WTC11 (cell line): ENCODE results near the gene DACH2. TPM values are rescaled to one million over a fixed set of nuclear protein-coding genes. Genes with fewer than 3 reads are reported as not detected.
A peak's percentile ranks its signal among the peaks of the same experiment; 100 is the strongest.

Experiments used
- ATAC-seq: fragments of 200-7000 bp; cut with Tn5 transposase; 2 replicates; pipeline ENCODE4 v1.10.0; 2021; ENCODE audit warnings: mild to moderate bottlenecking, moderate library complexity
- CTCF ChIA-PET: fragments of 300-600 bp; sonication (Branson Sonifier 250); formaldehyde crosslinking; loops from one replicate; lab custom pipeline; 2021; ENCODE audit warnings: antibody characterized with exemption; lab: Charles Lee
- POLR2A ChIA-PET: fragments of 350-600 bp; sonication (Branson Sonifier 250); formaldehyde crosslinking; loops from one replicate; lab custom pipeline; 2021; ENCODE audit warnings: antibody characterized with exemption; lab: Charles Lee
- DNase-seq: peaks from one replicate; pipeline ENCODE4 v3.0.0; 2021; ENCODE audit warnings: low spot score
- H3K27ac Mint-ChIP-seq: 2 replicates; pipeline ENCODE4 v1.8.0; 2021; ENCODE audit warnings: mixed read lengths
- H3K27me3 Mint-ChIP-seq: 2 replicates; pipeline ENCODE4 v1.8.0; 2021; ENCODE audit warnings: low read depth, mild to moderate bottlenecking, moderate library complexity, mixed read lengths
- H3K36me3 Mint-ChIP-seq: 2 replicates; pipeline ENCODE4 v1.8.0; 2021; ENCODE audit warnings: mixed read lengths
- H3K4me1 Mint-ChIP-seq: 2 replicates; pipeline ENCODE4 v1.8.0; 2022; ENCODE audit warnings: mixed read lengths
- H3K4me3 Mint-ChIP-seq: 2 replicates; pipeline ENCODE4 v1.8.0; 2021; ENCODE audit warnings: mild to moderate bottlenecking, moderate library complexity, mixed read lengths
- H3K9me3 Mint-ChIP-seq: 2 replicates; pipeline ENCODE4 v1.8.0; 2021; ENCODE audit warnings: mixed read lengths
- GRHL2 ChIP-seq: fragments of 250-450 bp; sonication (Bioruptor Pico); IDR thresholded peaks from 2 replicates; pipeline ENCODE4 v1.8.0; 2022; ENCODE audit warnings: mild to moderate bottlenecking, moderate library complexity; ENCODE audit not compliant: insufficient replicate concordance, severe bottlenecking
- GTF2I ChIP-seq: fragments of 250-450 bp; sonication (Bioruptor Pico); conservative IDR thresholded peaks from 2 replicates; pipeline ENCODE4 v1.4.0; 2021; ENCODE audit warnings: mild to moderate bottlenecking
- MYBL2 ChIP-seq: sonication (generic); formaldehyde crosslinking; IDR thresholded peaks from 2 replicates; pipeline ENCODE4 v1.8.1; 2023; ENCODE audit warnings: mild to moderate bottlenecking, moderate library complexity, missing genetic modification reagents
- NFATC4 ChIP-seq: fragments of 250-450 bp; sonication (Bioruptor Pico); IDR thresholded peaks from 2 replicates; pipeline ENCODE4 v1.9.0; 2021; ENCODE audit warnings: mild to moderate bottlenecking
- NFE2L1 ChIP-seq: sonication (generic); formaldehyde crosslinking; IDR thresholded peaks from 2 replicates; pipeline ENCODE4 v1.8.1; 2023; ENCODE audit warnings: missing genetic modification reagents
- NR3C1 ChIP-seq: sonication (generic); formaldehyde crosslinking; conservative IDR thresholded peaks from 2 replicates; pipeline ENCODE4 v1.8.1; 2023; ENCODE audit warnings: low read depth, mild to moderate bottlenecking, missing genetic modification reagents
- SP1 ChIP-seq: sonication (generic); formaldehyde crosslinking; conservative IDR thresholded peaks from 2 replicates; pipeline ENCODE4 v1.8.1; 2022; ENCODE audit warnings: missing genetic modification reagents
- TEAD1 ChIP-seq: sonication (generic); formaldehyde crosslinking; IDR thresholded peaks from 2 replicates; pipeline ENCODE4 v1.8.0; 2022; ENCODE audit warnings: mild to moderate bottlenecking, missing genetic modification reagents
- ZNF416 ChIP-seq: fragments of 250-450 bp; sonication (Bioruptor Pico); IDR thresholded peaks from 2 replicates; pipeline ENCODE4 v1.9.0; 2021; ENCODE audit warnings: mild to moderate bottlenecking, inconsistent platforms
- ZNF423 ChIP-seq: fragments of 250-450 bp; sonication (Bioruptor Pico); IDR thresholded peaks from 2 replicates; pipeline ENCODE4 v2.1.2; 2022; ENCODE audit warnings: mild to moderate bottlenecking, moderate library complexity
- total RNA-seq: library from RNA; stranded (reverse); gene quantifications from 3 replicates; pipeline ENCODE4 v1.2.3, GENCODE V29; 2021
- TF ChIP-seq, protein P1 (sequence below): fragments of 200-600 bp; IDR thresholded peaks from 2 replicates; pipeline ENCODE4 v1.8.0; 2022; ENCODE audit warnings: antibody characterized with exemption
- TF ChIP-seq, protein P2 (sequence below): sonication (generic); formaldehyde crosslinking; IDR thresholded peaks from 2 replicates; pipeline ENCODE4 v1.8.0; 2022; ENCODE audit warnings: mild to moderate bottlenecking, missing genetic modification reagents
- TF ChIP-seq, protein P3 (sequence below): sonication (generic); formaldehyde crosslinking; IDR thresholded peaks from 2 replicates; pipeline ENCODE4 v1.8.0; 2023; ENCODE audit warnings: missing genetic modification reagents
- TF ChIP-seq, protein P4 (sequence below): sonication (generic); formaldehyde crosslinking; IDR thresholded peaks from 2 replicates; pipeline ENCODE4 v1.8.1; 2023; ENCODE audit warnings: mild to moderate bottlenecking, missing genetic modification reagents
- TF ChIP-seq, protein P5 (sequence below): sonication (generic); formaldehyde crosslinking; IDR thresholded peaks from 2 replicates; pipeline ENCODE4 v1.8.1; 2022; ENCODE audit warnings: low read depth, missing genetic modification reagents, borderline replicate concordance
- TF ChIP-seq, protein P6 (sequence below): fragments of 250-450 bp; sonication (Bioruptor Pico); IDR thresholded peaks from 2 replicates; pipeline ENCODE4 v1.9.0; 2021; ENCODE audit warnings: mild to moderate bottlenecking

The DACH2 gene
- total RNA-seq, 1 experiment from 2014 or later = 3.5 TPM

DNA sequence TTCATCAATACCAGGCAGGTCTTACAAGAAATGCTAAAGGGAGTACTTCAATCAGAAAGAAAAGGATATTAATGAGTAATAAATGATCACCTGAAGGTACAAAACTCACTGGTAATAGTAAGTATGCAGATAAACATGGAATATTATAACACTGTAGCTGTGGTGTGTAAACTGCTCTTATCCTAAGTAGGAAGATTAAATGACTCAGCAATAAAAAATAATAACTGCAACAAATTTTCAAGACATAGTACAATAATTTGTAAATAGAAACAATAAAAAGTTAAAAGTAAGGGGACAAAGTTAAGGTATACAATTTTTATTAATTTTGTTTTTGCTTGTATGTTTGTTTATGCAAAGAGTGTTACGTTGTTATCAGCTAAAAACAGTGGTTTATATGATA, 43.7 kb upstream of the DACH2 start (continued):
- TF ChIP-seq, protein P1, sequence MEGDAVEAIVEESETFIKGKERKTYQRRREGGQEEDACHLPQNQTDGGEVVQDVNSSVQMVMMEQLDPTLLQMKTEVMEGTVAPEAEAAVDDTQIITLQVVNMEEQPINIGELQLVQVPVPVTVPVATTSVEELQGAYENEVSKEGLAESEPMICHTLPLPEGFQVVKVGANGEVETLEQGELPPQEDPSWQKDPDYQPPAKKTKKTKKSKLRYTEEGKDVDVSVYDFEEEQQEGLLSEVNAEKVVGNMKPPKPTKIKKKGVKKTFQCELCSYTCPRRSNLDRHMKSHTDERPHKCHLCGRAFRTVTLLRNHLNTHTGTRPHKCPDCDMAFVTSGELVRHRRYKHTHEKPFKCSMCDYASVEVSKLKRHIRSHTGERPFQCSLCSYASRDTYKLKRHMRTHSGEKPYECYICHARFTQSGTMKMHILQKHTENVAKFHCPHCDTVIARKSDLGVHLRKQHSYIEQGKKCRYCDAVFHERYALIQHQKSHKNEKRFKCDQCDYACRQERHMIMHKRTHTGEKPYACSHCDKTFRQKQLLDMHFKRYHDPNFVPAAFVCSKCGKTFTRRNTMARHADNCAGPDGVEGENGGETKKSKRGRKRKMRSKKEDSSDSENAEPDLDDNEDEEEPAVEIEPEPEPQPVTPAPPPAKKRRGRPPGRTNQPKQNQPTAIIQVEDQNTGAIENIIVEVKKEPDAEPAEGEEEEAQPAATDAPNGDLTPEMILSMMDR = no peak

DNA sequence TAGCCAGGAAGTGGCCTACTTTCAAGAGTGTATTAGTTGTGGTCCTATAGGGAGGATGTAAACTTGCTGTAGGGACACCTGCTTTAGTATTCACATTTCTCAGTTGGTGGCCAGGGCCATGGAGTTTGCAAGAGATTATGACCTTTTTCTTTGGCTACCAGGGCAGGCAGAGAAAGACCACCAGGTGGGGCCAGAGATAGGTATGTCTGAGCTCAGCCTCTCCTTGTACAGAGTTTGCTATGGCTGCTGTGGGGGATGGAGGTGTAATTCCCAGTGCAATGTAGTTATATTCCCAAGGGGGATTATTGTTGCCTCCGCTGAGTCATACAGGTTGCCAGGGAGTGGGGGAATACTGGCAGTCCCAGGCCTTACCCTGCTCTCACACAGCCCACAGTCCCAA, 26.3 kb upstream of the DACH2 start:
- Mint-ChIP-seq H3K4me3 (no peak overlapping the region), H3K36me3 (peaks cover 39% of the 10 kb centered on the region), H3K27me3 (no peaks in the 10 kb centered on the region), H3K9me3 (peaks cover 47% of the 10 kb centered on the region), H3K4me1 (peaks cover 14% of the 10 kb centered on the region), H3K27ac (no peak overlapping the region)
- POLR2A ChIA-PET = no interaction called here
- CTCF ChIA-PET = interaction anchor here (0.6 to 1.7 kb wide), 5 partner anchors 10 to 49 kb away, joined by 3 to 7 read pairs (median 4); partner anchors contain the start of gene DACH2
- DNase-seq = peak; percentile 29
- TF ChIP-seq NFATC4 (no peak), SP1 (CRISPR knock-in tag) (no peak)
- peak; percentile 92 for ATAC-seq

DNA sequence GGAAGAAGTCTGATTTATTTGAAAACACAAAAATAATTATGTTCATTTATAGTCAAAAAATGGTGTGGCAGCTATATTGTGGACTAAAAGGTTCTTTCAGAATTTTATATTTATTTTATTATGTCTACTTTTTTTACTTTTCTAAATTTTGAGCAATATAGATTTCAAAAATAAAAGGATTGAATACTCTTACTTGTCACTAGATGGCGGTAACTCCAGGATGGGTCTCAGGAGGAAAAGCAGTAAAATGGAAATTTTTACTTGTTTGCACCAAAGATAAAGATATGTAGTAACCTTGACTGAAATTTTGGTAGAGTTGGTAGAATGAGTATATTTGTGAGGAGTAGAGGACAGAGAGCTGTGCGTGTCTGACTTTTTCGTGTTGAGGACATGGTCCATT, 14.5 kb upstream of the DACH2 start:
- Mint-ChIP-seq H3K27ac (no peak overlapping the region), H3K27me3 (no peaks in the 10 kb centered on the region), H3K9me3 (no peaks in the 10 kb centered on the region), H3K36me3 (no peaks in the 10 kb centered on the region), H3K4me3 (no peak overlapping the region), H3K4me1 (peaks cover 3% of the 10 kb centered on the region; the same call in 1 of the 2 replicates)
- ChIA-PET POLR2A (no interaction called here), CTCF (interaction anchor here (3.0 kb wide), 1 partner anchor 12 kb away, joined by 7 read pairs; no protein-coding TSS in a partner anchor)
- TF ChIP-seq ZNF416 (CRISPR knock-in tag) = no peak
- DNase-seq = no peak
- no peak for ATAC-seq

DNA sequence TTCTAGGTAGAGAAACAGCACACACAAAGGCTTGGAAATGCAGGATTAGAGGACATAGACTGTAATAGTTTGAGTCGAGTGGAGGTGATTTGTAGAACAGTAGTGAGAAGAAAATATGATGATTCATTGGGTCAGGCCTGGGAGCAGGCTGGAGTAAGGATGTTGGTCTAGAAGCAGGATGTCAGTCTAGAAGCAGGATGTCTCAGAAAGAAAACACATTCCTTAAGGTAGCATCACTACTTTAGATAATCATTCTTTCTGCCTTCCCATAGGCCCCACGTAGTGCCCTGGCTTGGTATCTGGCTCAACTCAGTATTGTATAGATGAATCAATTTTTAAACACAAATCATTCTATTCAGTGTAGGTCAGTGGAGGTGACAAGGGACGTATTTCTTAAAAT, 11.2 kb upstream of the DACH2 start:
- H3K4me1 Mint-ChIP-seq = peaks cover 3% of the 10 kb centered on the region; the same call in 1 of the 2 replicates

DNA sequence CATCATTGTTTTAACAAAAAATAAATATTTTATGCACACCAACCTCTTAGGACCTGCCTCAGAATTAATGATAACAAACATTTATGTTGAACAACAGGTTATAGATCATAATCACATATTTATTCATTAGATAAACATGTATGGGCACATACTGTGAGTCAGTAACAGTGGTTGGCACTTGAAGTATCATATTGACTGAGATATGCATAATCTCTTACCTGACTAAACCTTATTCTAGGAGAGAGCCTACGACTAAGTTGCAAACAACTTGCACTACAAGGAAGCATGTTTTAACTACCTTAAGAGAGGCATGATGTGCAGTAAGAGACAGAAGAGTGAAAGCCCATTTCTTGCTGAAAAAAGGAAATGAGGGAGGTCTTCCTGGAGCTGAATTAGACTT, 6.5 kb upstream of the DACH2 start:
- Mint-ChIP-seq H3K4me1 (peaks cover 25% of the 10 kb centered on the region), H3K27me3 (peaks cover 7% of the 10 kb centered on the region; the same call in 1 of the 2 replicates), H3K27ac (no peak overlapping the region), H3K36me3 (peaks cover 3% of the 10 kb centered on the region), H3K4me3 (no peak overlapping the region), H3K9me3 (0 out of 2 replicates have a peak, but pooled peaks cover 3% of the 10 kb centered on the region)
- ChIA-PET CTCF (no interaction called here), POLR2A (no interaction called here)
- no peak for DNase-seq
- no peak for ATAC-seq
- TF ChIP-seq NFE2L1 (CRISPR knock-in tag) = no peak
- TF ChIP-seq TEAD1 (CRISPR knock-in tag) = no peak
- no peak for TF ChIP-seq ZNF423
- TF ChIP-seq, protein P2, sequence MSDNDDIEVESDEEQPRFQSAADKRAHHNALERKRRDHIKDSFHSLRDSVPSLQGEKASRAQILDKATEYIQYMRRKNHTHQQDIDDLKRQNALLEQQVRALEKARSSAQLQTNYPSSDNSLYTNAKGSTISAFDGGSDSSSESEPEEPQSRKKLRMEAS (CRISPR knock-in tag) = no peak
- TF ChIP-seq GRHL2 = no peak

More for the DNA sequence above, 11.2 kb upstream of the DACH2 start:
- H3K36me3 Mint-ChIP-seq = peaks cover 3% of the 10 kb centered on the region
- POLR2A ChIA-PET = no interaction called here
- ATAC-seq (no peak), DNase-seq (no peak)
- TF ChIP-seq, protein P3, sequence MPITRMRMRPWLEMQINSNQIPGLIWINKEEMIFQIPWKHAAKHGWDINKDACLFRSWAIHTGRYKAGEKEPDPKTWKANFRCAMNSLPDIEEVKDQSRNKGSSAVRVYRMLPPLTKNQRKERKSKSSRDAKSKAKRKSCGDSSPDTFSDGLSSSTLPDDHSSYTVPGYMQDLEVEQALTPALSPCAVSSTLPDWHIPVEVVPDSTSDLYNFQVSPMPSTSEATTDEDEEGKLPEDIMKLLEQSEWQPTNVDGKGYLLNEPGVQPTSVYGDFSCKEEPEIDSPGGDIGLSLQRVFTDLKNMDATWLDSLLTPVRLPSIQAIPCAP (CRISPR knock-in tag) = no peak
- no peak for TF ChIP-seq GTF2I (CRISPR knock-in tag)
- TF ChIP-seq NR3C1 (CRISPR knock-in tag) = no peak
- TF ChIP-seq ZNF416 (CRISPR knock-in tag) = no peak
- CTCF ChIA-PET = no interaction called here
- no peak overlapping the region for H3K4me3 Mint-ChIP-seq
- H3K9me3 Mint-ChIP-seq = 0 out of 2 replicates have a peak, but pooled peaks cover 2% of the 10 kb centered on the region
- no peak overlapping the region for H3K27ac Mint-ChIP-seq
- H3K27me3 Mint-ChIP-seq = no peaks in the 10 kb centered on the region

DNA sequence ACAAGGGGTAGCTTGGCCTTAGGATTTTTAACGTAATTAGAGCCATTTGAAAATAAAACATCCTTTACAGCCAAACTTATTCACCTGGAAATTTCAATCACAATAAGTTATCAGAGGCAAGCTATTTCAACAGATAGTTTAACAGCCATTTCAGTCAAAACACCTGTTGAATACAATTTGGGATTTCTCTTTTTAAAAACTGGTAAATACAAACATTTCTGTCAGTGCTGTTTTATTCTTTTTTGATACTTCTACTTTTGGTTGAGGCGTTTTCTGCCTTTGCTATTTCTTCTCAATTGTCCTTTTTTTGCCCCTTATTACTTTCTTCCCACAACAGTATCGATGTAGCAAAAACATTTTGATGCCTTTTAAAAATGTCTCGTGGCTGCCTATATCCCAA, 2.1 kb upstream of the DACH2 start:
- H3K9me3 Mint-ChIP-seq = 0 out of 2 replicates have a peak, but pooled peaks cover 3% of the 10 kb centered on the region
- ATAC-seq = no peak
- CTCF ChIA-PET = no interaction called here
- no peak for DNase-seq
- peaks cover 38% of the 10 kb centered on the region for H3K4me1 Mint-ChIP-seq
- H3K27ac Mint-ChIP-seq = no peak overlapping the region
- peaks cover 40% of the 10 kb centered on the region for H3K27me3 Mint-ChIP-seq
- TF ChIP-seq MYBL2 (no peak), SP1 (CRISPR knock-in tag) (no peak)
- TF ChIP-seq, protein P4, sequence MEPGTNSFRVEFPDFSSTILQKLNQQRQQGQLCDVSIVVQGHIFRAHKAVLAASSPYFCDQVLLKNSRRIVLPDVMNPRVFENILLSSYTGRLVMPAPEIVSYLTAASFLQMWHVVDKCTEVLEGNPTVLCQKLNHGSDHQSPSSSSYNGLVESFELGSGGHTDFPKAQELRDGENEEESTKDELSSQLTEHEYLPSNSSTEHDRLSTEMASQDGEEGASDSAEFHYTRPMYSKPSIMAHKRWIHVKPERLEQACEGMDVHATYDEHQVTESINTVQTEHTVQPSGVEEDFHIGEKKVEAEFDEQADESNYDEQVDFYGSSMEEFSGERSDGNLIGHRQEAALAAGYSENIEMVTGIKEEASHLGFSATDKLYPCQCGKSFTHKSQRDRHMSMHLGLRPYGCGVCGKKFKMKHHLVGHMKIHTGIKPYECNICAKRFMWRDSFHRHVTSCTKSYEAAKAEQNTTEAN (CRISPR knock-in tag) = no peak
- TF ChIP-seq, protein P5, sequence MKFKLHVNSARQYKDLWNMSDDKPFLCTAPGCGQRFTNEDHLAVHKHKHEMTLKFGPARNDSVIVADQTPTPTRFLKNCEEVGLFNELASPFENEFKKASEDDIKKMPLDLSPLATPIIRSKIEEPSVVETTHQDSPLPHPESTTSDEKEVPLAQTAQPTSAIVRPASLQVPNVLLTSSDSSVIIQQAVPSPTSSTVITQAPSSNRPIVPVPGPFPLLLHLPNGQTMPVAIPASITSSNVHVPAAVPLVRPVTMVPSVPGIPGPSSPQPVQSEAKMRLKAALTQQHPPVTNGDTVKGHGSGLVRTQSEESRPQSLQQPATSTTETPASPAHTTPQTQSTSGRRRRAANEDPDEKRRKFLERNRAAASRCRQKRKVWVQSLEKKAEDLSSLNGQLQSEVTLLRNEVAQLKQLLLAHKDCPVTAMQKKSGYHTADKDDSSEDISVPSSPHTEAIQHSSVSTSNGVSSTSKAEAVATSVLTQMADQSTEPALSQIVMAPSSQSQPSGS (CRISPR knock-in tag) = no peak
- TF ChIP-seq, protein P6, sequence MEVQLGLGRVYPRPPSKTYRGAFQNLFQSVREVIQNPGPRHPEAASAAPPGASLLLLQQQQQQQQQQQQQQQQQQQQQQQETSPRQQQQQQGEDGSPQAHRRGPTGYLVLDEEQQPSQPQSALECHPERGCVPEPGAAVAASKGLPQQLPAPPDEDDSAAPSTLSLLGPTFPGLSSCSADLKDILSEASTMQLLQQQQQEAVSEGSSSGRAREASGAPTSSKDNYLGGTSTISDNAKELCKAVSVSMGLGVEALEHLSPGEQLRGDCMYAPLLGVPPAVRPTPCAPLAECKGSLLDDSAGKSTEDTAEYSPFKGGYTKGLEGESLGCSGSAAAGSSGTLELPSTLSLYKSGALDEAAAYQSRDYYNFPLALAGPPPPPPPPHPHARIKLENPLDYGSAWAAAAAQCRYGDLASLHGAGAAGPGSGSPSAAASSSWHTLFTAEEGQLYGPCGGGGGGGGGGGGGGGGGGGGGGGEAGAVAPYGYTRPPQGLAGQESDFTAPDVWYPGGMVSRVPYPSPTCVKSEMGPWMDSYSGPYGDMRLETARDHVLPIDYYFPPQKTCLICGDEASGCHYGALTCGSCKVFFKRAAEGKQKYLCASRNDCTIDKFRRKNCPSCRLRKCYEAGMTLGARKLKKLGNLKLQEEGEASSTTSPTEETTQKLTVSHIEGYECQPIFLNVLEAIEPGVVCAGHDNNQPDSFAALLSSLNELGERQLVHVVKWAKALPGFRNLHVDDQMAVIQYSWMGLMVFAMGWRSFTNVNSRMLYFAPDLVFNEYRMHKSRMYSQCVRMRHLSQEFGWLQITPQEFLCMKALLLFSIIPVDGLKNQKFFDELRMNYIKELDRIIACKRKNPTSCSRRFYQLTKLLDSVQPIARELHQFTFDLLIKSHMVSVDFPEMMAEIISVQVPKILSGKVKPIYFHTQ (CRISPR knock-in tag) = no peak
- peaks cover 3% of the 10 kb centered on the region for H3K36me3 Mint-ChIP-seq
- POLR2A ChIA-PET = no interaction called here
- no peak overlapping the region for H3K4me3 Mint-ChIP-seq
